Prostate gland (tissue), 2 donors: ENCODE data around the gene DLX1. TPM values are rescaled to one million over a fixed set of nuclear protein-coding genes. Genes with fewer than 3 reads are reported as not detected.

Experiments
- DNase-seq: peaks from one replicate; pipeline ENCODE4 v3.0.0-alpha.2; 2019; ENCODE audit warnings: low spot score
- H3K27ac ChIP-seq, 2 donors: fragments of 200-600 bp; sonication (generic); 2 replicates each; pipeline ENCODE4 v1.5.1; 2017 to 2019
- H3K27me3 ChIP-seq: fragments of 200-600 bp; sonication (generic); replicated peaks from 2 replicates; pipeline ENCODE4 v1.5.1; 2019; ENCODE audit not compliant: insufficient read depth
- H3K36me3 ChIP-seq, 2 donors: fragments of 200-600 bp; sonication (generic); 1 replicate in 1 of 2; 2 replicates in 1 of 2; pipeline versions ENCODE4 v1.5.1 to v1.8.1; 2017 to 2019
- H3K4me1 ChIP-seq: fragments of 200-600 bp; sonication (generic); replicated peaks from 2 replicates; pipeline ENCODE4 v1.5.1; 2019
- H3K4me3 ChIP-seq, 2 donors: fragments of 200-600 bp; sonication (generic); 2 replicates each; pipeline ENCODE4 v1.5.1; 2017 to 2019
- H3K9me3 ChIP-seq: fragments of 200-600 bp; sonication (generic); 2 replicates; pipeline ENCODE4 v1.5.1; 2017
- CTCF ChIP-seq, 4 experiments: fragments of 200-600 bp in 2 of 4; fragments of 450-650 bp in 2 of 4; sonication (generic) in 2 of 4; IDR thresholded peaks; 1 replicate in 3 of 4; 2 replicates in 1 of 4; pipeline ENCODE4 v1.5.1; 2016 to 2019; ENCODE audit warnings: antibody characterized with exemption in 4 of 4, mild to moderate bottlenecking in 2 of 4, moderate library complexity in 2 of 4
- POLR2A ChIP-seq: fragments of 450-650 bp; IDR thresholded peaks from one replicate; pipeline ENCODE4 v1.6.1; 2016; ENCODE audit warnings: antibody characterized with exemption, mild to moderate bottlenecking
- POLR2AphosphoS5 ChIP-seq: sonication (generic); formaldehyde crosslinking; IDR thresholded peaks from one replicate; pipeline ENCODE4 v1.6.1; 2017; ENCODE audit warnings: antibody characterized with exemption
- WGBS: methylation state at CpG from one replicate; pipeline ENCODE4 v1.1.5; 2018; 5-methylcytosine and 5-hydroxymethylcytosine counted together
- intact Hi-C: fragments of 100-400 bp; cut with DNase I; formaldehyde crosslinking; loops from one replicate; pipeline ENCODE4 v1.14.2; 2022
- total RNA-seq, 2 donors: library from RNA; depleted of rRNA; stranded (reverse); fragments of >200 nt; gene quantifications; one replicate each; pipeline ENCODE4 v1.1.0, GENCODE V29; 2016

DLX1 gene
- total RNA-seq, 2 donors from 2014 or later = 1.3 TPM; not detected in 1

GRCh38 chr2:172106108-172106961, 21.0 kb downstream of the DLX1 start:
- no peak overlapping the region for H3K27ac ChIP-seq
- no peaks in the 10 kb centered on the region for H3K9me3 ChIP-seq
- peaks cover 34% of the 10 kb centered on the region for H3K27me3 ChIP-seq
- TF ChIP-seq POLR2A = no peak
- TF ChIP-seq POLR2AphosphoS5 = no peak
- TF ChIP-seq CTCF (IDR thresholded peaks at IDR 0.05) = peak in 1 of 4 experiments; percentile 34
- peaks cover 7% of the 10 kb centered on the region for H3K4me1 ChIP-seq
- DNase-seq = no peak
- no peak overlapping the region for H3K4me3 ChIP-seq
- H3K36me3 ChIP-seq = no peaks in the 10 kb centered on the region
- WGBS = 4% methylated on average over 43 of the region's 44 CpGs
- intact Hi-C loops = loop anchor here (10.0 kb wide), 1 partner anchor 532 kb away; no protein-coding TSS in a partner anchor

DNA sequence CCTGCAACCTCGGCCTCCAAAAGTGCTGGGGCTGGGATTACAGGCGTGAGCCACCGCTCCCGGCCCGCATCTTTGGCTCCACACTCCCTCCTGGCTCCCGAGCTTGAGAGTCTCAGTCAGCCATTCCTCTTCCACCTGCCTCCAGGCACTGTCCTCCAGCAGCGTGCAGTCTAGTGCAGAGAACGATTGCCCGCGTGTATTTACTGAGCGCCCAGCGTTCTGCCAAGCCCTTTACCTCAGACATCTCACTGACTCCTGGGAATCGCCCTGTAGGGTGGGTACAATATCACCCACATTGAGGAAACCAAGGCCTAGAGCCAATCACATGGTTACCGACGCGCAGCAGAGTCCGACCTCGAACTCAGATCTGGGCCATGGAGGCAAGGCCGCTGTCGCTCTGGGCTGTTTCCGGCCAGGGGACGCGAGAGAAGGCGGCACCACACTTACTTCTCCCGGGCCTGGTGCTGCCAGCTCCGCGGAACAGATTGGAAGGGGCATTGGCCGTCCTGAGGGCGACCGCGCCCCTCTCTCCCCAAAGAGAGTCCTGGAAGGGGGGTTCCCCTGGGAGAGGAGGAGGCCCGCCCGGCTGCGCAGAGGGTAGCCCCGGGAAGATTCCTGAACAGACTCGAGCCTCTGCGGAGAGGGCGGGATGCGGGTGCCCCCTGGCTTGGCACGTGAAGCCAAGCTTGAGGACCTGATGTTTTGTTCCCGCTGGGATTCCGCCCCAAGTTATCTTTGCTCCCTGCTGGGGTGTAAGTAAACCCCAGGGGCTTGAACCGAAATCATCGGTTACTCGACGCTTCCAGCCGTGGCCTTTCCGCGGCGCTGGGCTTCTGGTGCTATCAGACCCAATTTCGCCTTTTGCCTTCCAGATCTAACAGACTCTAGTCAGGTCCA, 22.6 kb downstream of the DLX1 start:
- Histone ChIP-seq H3K4me3 (no peak overlapping the region), H3K36me3 (no peaks in the 10 kb centered on the region), H3K27me3 (peaks cover 25% of the 10 kb centered on the region), H3K4me1 (no peaks in the 10 kb centered on the region), H3K9me3 (no peaks in the 10 kb centered on the region), H3K27ac (no peak overlapping the region)
- no peak for DNase-seq
- intact Hi-C loops = loop anchor here (10.0 kb wide), 1 partner anchor 533 kb away; no protein-coding TSS in a partner anchor
- 34% methylated on average over 46 of the region's 51 CpGs for WGBS
- no peak for TF ChIP-seq POLR2A
- no peak for TF ChIP-seq CTCF (IDR thresholded peaks at IDR 0.05)
- TF ChIP-seq POLR2AphosphoS5 = no peak

GRCh38 chr2:172108587-172108930, 23.3 kb downstream of the DLX1 start:
- Histone ChIP-seq H3K9me3 (no peaks in the 10 kb centered on the region), H3K4me1 (no peaks in the 10 kb centered on the region), H3K4me3 (no peak overlapping the region), H3K27ac (no peak overlapping the region), H3K27me3 (peaks cover 23% of the 10 kb centered on the region), H3K36me3 (no peaks in the 10 kb centered on the region)
- 60% methylated on average over 8 of the region's 8 CpGs for WGBS
- intact Hi-C loops = loop anchor here (10.0 kb wide), 1 partner anchor 534 kb away; no protein-coding TSS in a partner anchor
- TF ChIP-seq POLR2AphosphoS5 = no peak
- no peak for TF ChIP-seq CTCF (IDR thresholded peaks at IDR 0.05)
- no peak for TF ChIP-seq POLR2A
- DNase-seq = no peak

DNA sequence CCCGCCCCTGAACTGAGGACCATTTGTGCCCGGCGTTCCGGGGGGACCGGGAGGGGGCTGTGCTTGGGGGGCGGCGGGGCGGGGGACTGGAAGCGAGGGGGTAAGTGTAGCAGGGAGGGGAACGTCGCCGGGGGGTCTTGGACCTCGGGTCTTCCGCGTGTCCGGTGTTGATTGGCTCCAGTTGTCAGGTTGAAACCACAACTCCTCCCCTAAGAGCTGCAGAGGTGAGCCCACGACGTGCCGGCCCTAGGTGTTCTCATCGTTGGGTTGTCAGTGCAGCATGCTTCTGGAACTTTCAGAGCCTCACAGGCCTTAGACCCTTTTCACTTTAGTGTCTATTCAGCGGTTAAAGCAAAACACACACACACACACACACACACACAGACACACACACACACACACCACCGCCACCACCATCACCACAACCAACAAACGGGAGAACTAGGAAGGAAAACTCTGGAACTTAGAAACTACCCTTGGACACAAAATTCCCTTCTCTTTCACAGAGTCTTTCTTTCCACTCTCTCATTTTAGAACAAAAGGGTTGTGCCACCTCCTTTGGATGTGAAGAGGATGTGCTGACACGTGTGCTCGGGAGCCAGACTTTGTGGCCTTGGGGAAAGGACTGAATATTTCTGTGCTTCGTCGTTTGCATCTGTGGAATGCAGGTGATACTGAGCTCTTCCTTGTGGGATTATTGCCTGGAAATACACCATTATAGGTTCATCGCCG, 24.1 kb downstream of the DLX1 start:
- no peak overlapping the region for H3K27ac ChIP-seq
- TF ChIP-seq POLR2AphosphoS5 (no peak), CTCF (IDR thresholded peaks at IDR 0.05) (no peak), POLR2A (no peak)
- intact Hi-C loops = loop anchor here (10.0 kb wide), 1 partner anchor 535 kb away; no protein-coding TSS in a partner anchor
- WGBS = 53% methylated on average over 26 of the region's 29 CpGs
- peaks cover 20% of the 10 kb centered on the region for H3K27me3 ChIP-seq
- no peaks in the 10 kb centered on the region for H3K9me3 ChIP-seq
- no peak for DNase-seq
- no peaks in the 10 kb centered on the region for H3K36me3 ChIP-seq
- H3K4me3 ChIP-seq = no peak overlapping the region
- no peaks in the 10 kb centered on the region for H3K4me1 ChIP-seq
